HepG2 (cell line): Measurements from ENCODE around the gene EFNA2. TPM values are rescaled to one million over a fixed set of nuclear protein-coding genes. Genes with fewer than 3 reads are reported as not detected.

Experiments
- AGO1 ChIP-seq: fragments of 200-400 bp; formaldehyde crosslinking; IDR thresholded peaks from 2 replicates; pipeline ENCODE4 v1.6.1; 2017; ENCODE audit warnings: mild to moderate bottlenecking, low read depth, low read length, moderate library complexity; ENCODE audit not compliant: poor library complexity, severe bottlenecking
- CHD2 ChIP-seq: IDR thresholded peaks from 2 replicates; pipeline ENCODE4 v1.6.1; 2011; ENCODE audit warnings: low read depth, low read length, improper control_type of control experiment
- EEA1 ChIP-seq: sonication (generic); formaldehyde crosslinking; IDR thresholded peaks from 2 replicates; pipeline ENCODE4 v1.5.1; 2020; ENCODE audit warnings: mild to moderate bottlenecking, missing genetic modification reagents, borderline replicate concordance
- NFAT5 ChIP-seq: sonication (generic); formaldehyde crosslinking; IDR thresholded peaks from 2 replicates; pipeline ENCODE4 v1.4.0; 2020; ENCODE audit warnings: missing genetic modification reagents
- NFIC ChIP-seq: IDR thresholded peaks from 2 replicates; pipeline ENCODE4 v1.6.1; 2012; ENCODE audit warnings: mild to moderate bottlenecking, low read length, inconsistent platforms
- RERE ChIP-seq: IDR thresholded peaks from 2 replicates; pipeline ENCODE4 v1.6.1; 2016; ENCODE audit warnings: low read depth, missing genetic modification reagents, missing compliant biosample characterization
- ZNF609 ChIP-seq: sonication (generic); formaldehyde crosslinking; IDR thresholded peaks from 2 replicates; pipeline ENCODE4 v1.4.0; 2020; ENCODE audit warnings: mild to moderate bottlenecking, missing genetic modification reagents, borderline replicate concordance
- ZNF782 ChIP-seq: sonication (generic); formaldehyde crosslinking; IDR thresholded peaks from 2 replicates; pipeline ENCODE4 v1.4.0; 2020; ENCODE audit warnings: missing genetic modification reagents, mild to moderate bottlenecking, borderline replicate concordance
- polyA plus RNA-seq, 8 experiments: library from polyadenylated mRNA; depleted of rRNA in 3 of 8; stranded (reverse) in 7 of 8; unstranded in 1 of 8; fragments of >200 nt; fragmentation: Illumina TruSeq in 4 of 8; extraction: Trizol in 4 of 8; gene quantifications; 2 replicates each; pipeline versions ENCODE4 v1.2.1 to v1.2.3, GENCODE V29; 2011 to 2016; ENCODE audit warnings: low read depth in 4 of 8, missing spikeins in 1 of 8, mixed read lengths in 1 of 8; ENCODE audit not compliant: insufficient read depth in 1 of 8
- total RNA-seq, 5 experiments: library from RNA; depleted of rRNA; stranded (reverse); fragments of >200 nt; fragmentation: Illumina TruSeq; extraction: Trizol; gene quantifications; 2 replicates each; pipeline ENCODE4 v1.2.3, GENCODE V29; 2016; ENCODE audit warnings: low read depth in 1 of 5

EFNA2 gene
- total and polyA plus RNA-seq, 2 of the 13 experiments (the other 11 are each of a cell fraction or from before 2014, with no cell fraction given) = 6.0 to 9.9 TPM

GRCh38 chr19:1283207-1283916 lies 2.3 kb upstream of the EFNA2 start (continued):
- TF ChIP-seq NFAT5 (CRISPR knock-in tag) (no peak), CHD2 (no peak), AGO1 (no peak), NFIC (no peak), EEA1 (CRISPR knock-in tag) (no peak), RERE (CRISPR knock-in tag) (no peak; the same call in 1 of the 2 replicates), ZNF609 (CRISPR knock-in tag) (peak; percentile 56; the same call in 1 of the 2 replicates), ZNF782 (CRISPR knock-in tag) (no peak)
